ENCODE data around the gene KRTAP10-12.

KRTAP10-12 gene

GRCh38 chr21:44712203-44713028, 15.4 kb downstream of the KRTAP10-12 start:
- H3K4me3 ChIP-seq (ENCODE audit: low read length): no peak overlapping the region

DNA sequence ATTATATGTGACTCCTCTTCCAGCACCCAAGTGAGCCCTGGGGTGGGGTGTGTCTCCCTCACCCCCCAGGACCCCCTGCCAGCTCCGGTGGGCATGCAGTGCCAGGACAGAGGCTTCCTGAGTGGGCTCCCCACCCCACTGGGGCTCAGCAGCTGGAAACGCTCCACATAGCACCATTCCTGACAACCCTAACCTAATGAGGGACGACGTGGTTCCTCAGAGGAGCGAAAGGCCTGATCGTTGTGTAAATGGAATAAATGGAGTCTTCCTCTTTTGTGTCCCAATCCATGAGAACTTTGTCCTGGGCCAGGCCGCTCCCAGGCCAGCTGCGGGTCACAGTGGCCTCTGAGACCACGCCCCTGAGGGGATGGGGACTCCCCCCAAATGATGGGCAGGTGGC, 16.2 kb downstream of the KRTAP10-12 start:
- H3K4me1 ChIP-seq (ENCODE audit: control insufficient read depth, insufficient read depth, low read length): no peaks in the 10 kb centered on the region
- no peak overlapping the region for H3K9ac ChIP-seq (ENCODE audit: low read length)
- no peaks in the 10 kb centered on the region for H3K36me3 ChIP-seq (ENCODE audit: control insufficient read depth, insufficient read depth, low read length)
- H3K27me3 ChIP-seq (ENCODE audit: control insufficient read depth, insufficient read depth, low read length): peaks cover 48% of the 10 kb centered on the region
- H3K27ac ChIP-seq (ENCODE audit: low read depth, low read length): no peak overlapping the region
- no peak overlapping the region for H3K4me3 ChIP-seq (ENCODE audit: low read length)

More at GRCh38 chr21:44712203-44713028, 15.4 kb downstream of the KRTAP10-12 start:
- H3K27ac ChIP-seq (ENCODE audit: low read depth, low read length): no peak overlapping the region
- H3K9ac ChIP-seq (ENCODE audit: low read length): no peak overlapping the region
- no peaks in the 10 kb centered on the region for H3K4me1 ChIP-seq (ENCODE audit: control insufficient read depth, insufficient read depth, low read length)
- peaks cover 50% of the 10 kb centered on the region for H3K27me3 ChIP-seq (ENCODE audit: control insufficient read depth, insufficient read depth, low read length)
- no peaks in the 10 kb centered on the region for H3K36me3 ChIP-seq (ENCODE audit: control insufficient read depth, insufficient read depth, low read length)

GRCh38 chr21:44713846-44714245, 16.9 kb downstream of the KRTAP10-12 start:
- Histone ChIP-seq H3K27ac (ENCODE audit: low read depth, low read length) (no peak overlapping the region), H3K9ac (ENCODE audit: low read length) (no peak overlapping the region), H3K36me3 (ENCODE audit: control insufficient read depth, insufficient read depth, low read length) (no peaks in the 10 kb centered on the region), H3K27me3 (ENCODE audit: control insufficient read depth, insufficient read depth, low read length) (peaks cover 46% of the 10 kb centered on the region), H3K4me1 (ENCODE audit: control insufficient read depth, insufficient read depth, low read length) (no peaks in the 10 kb centered on the region), H3K4me3 (ENCODE audit: low read length) (no peak overlapping the region)

DNA sequence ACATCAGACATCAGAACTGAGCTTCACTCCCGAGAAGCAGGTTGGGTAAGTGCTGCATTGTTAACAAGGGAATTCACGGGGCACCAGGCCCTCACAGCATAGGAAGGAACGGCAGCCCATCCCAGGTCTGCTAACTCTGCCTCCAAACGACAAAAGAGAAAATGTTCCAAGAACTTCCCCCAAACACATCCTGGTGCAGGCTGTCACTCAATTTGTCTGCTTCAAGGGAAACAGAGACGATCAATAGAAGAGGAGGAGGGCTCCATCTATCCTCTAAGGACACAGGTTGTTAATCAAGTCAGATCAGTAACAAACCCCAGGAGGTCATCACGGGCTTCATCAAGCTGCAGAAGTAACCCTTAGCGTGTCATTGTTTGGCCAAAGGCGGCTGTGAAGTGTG, 17.9 kb downstream of the KRTAP10-12 start:
- Histone ChIP-seq H3K4me3 (ENCODE audit: low read length) (no peak overlapping the region), H3K27me3 (ENCODE audit: control insufficient read depth, insufficient read depth, low read length) (peaks cover 38% of the 10 kb centered on the region), H3K4me1 (ENCODE audit: control insufficient read depth, insufficient read depth, low read length) (no peaks in the 10 kb centered on the region), H3K27ac (ENCODE audit: low read depth, low read length) (no peak overlapping the region), H3K36me3 (ENCODE audit: control insufficient read depth, insufficient read depth, low read length) (no peaks in the 10 kb centered on the region), H3K9ac (ENCODE audit: low read length) (no peak overlapping the region)

DNA sequence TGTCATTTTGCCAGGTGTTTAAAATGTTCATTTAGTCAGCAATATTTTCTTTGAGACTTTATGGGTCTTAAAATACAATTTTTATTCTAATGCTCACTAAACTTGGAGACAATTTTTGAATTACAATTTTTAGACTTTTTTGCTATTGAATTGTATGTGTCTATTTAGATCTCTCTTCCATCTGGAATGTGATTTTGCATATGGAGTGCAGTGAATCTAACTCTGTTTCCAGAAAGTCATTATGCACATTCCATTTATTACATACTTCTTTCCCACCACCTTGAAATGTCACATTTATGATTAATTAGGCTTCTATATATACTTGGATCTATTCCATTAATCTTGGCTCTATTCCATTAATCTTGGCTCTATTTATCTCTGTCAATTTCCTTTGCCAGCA, 20.0 kb downstream of the KRTAP10-12 start:
- Histone ChIP-seq H3K36me3 (ENCODE audit: control insufficient read depth, insufficient read depth, low read length) (no peaks in the 10 kb centered on the region), H3K4me1 (ENCODE audit: control insufficient read depth, insufficient read depth, low read length) (no peaks in the 10 kb centered on the region), H3K9ac (ENCODE audit: low read length) (no peak overlapping the region), H3K27me3 (ENCODE audit: control insufficient read depth, insufficient read depth, low read length) (peaks cover 20% of the 10 kb centered on the region), H3K4me3 (ENCODE audit: low read length) (no peak overlapping the region), H3K27ac (ENCODE audit: low read depth, low read length) (no peak overlapping the region)

GRCh38 chr21:44718093-44718492, 21.1 kb downstream of the KRTAP10-12 start:
- Histone ChIP-seq H3K36me3 (ENCODE audit: control insufficient read depth, insufficient read depth, low read length) (no peaks in the 10 kb centered on the region), H3K4me3 (ENCODE audit: low read length) (no peak overlapping the region), H3K27me3 (ENCODE audit: control insufficient read depth, insufficient read depth, low read length) (peaks cover 14% of the 10 kb centered on the region), H3K27ac (ENCODE audit: low read depth, low read length) (no peak overlapping the region), H3K4me1 (ENCODE audit: control insufficient read depth, insufficient read depth, low read length) (no peaks in the 10 kb centered on the region), H3K9ac (ENCODE audit: low read length) (no peak overlapping the region)

DNA sequence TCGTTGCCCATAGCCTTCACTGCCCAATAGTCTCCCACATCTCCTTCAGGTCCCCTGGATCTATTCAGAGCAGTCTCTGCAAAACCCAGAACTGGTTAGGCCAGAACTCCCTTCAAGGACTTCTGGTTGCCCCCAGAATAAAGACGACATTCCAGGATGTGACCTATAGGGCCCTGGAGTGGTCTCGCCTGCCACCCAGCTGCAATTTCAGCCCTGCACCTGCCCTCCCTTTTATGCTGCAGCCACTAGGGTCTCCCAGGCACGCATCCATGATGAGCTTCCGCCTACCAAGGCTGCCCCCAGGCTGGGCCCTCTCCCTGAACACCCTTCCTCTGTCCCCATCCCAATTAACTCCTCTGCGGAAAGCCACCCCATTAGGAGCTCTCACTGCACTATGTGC, 21.6 kb downstream of the KRTAP10-12 start:
- H3K36me3 ChIP-seq (ENCODE audit: control insufficient read depth, insufficient read depth, low read length): no peaks in the 10 kb centered on the region
- H3K27ac ChIP-seq (ENCODE audit: low read depth, low read length): no peak overlapping the region
- H3K9ac ChIP-seq (ENCODE audit: low read length): no peak overlapping the region
- H3K4me3 ChIP-seq (ENCODE audit: low read length): no peak overlapping the region
- H3K4me1 ChIP-seq (ENCODE audit: control insufficient read depth, insufficient read depth, low read length): no peaks in the 10 kb centered on the region
- H3K27me3 ChIP-seq (ENCODE audit: control insufficient read depth, insufficient read depth, low read length): peaks cover 13% of the 10 kb centered on the region

GRCh38 chr21:44720170-44720569, 23.2 kb downstream of the KRTAP10-12 start:
- Histone ChIP-seq H3K36me3 (ENCODE audit: control insufficient read depth, insufficient read depth, low read length) (no peaks in the 10 kb centered on the region), H3K27me3 (ENCODE audit: control insufficient read depth, insufficient read depth, low read length) (peaks cover 10% of the 10 kb centered on the region), H3K4me3 (ENCODE audit: low read length) (no peak overlapping the region), H3K9ac (ENCODE audit: low read length) (no peak overlapping the region), H3K27ac (ENCODE audit: low read depth, low read length) (no peak overlapping the region), H3K4me1 (ENCODE audit: control insufficient read depth, insufficient read depth, low read length) (no peaks in the 10 kb centered on the region)

- Histone ChIP-seq H3K4me1 (ENCODE audit: control insufficient read depth, insufficient read depth, low read length) (no peaks in the 10 kb centered on the region), H3K27me3 (ENCODE audit: control insufficient read depth, insufficient read depth, low read length) (peaks cover 10% of the 10 kb centered on the region), H3K36me3 (ENCODE audit: control insufficient read depth, insufficient read depth, low read length) (no peaks in the 10 kb centered on the region), H3K27ac (ENCODE audit: low read depth, low read length) (no peak overlapping the region), H3K9ac (ENCODE audit: low read length) (no peak overlapping the region), H3K4me3 (ENCODE audit: low read length) (no peak overlapping the region)
These were observed 25.8 kb downstream of the KRTAP10-12 start for GRCh38 chr21:44722731-44723130.

DNA sequence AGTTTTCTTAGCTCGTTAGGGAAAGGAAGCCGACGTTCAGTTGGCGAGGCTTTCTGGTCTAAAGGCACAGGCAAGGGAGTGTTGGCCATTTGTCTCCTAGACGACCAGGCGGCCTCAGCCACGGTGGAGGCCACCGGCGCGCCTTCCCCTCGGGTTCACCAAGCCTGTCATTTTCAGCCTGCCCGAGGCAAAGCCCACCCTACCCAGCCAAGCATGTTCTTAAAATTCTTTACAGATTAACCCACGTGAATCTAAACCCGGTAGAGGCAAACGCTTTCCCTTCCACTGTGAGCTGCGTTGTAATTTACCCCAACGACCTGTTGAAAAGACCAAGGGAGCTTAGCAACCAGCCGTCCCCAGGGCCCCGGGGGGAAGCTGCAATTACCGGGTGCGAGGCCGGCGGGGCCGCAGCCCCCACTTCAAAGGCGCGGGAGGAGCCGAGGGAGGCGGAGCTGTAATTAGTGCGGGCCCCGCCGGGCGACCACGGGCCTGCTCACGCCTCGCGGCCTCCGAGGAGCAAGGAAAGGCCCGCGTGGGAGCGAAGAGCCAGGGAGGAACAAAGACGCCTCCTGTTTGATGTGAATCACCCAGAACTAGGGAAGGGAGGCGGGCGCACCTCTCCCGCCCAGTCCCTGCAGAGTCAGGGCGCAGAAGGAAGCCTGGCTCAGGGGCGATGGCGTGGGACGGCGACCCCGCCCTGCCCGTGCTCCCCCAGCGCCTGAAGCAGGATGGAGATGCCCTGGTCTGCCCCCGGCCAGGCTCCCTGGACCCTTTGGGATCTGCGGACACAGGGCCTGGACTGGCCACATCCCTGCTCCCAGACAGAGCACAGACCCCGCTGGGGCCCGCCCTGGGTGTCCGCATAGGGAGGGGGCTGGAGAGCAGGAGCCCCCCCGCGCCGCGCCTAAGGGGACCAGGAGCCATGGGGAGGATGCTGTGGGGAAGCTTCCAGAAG, 26.5 kb downstream of the KRTAP10-12 start:
- H3K4me3 ChIP-seq (ENCODE audit: low read length): no peak overlapping the region
- H3K36me3 ChIP-seq (ENCODE audit: control insufficient read depth, insufficient read depth, low read length): no peaks in the 10 kb centered on the region
- H3K27ac ChIP-seq (ENCODE audit: low read depth, low read length): no peak overlapping the region
- peaks cover 8% of the 10 kb centered on the region for H3K27me3 ChIP-seq (ENCODE audit: control insufficient read depth, insufficient read depth, low read length)
- H3K4me1 ChIP-seq (ENCODE audit: control insufficient read depth, insufficient read depth, low read length): no peaks in the 10 kb centered on the region
- H3K9ac ChIP-seq (ENCODE audit: low read length): no peak overlapping the region

DNA sequence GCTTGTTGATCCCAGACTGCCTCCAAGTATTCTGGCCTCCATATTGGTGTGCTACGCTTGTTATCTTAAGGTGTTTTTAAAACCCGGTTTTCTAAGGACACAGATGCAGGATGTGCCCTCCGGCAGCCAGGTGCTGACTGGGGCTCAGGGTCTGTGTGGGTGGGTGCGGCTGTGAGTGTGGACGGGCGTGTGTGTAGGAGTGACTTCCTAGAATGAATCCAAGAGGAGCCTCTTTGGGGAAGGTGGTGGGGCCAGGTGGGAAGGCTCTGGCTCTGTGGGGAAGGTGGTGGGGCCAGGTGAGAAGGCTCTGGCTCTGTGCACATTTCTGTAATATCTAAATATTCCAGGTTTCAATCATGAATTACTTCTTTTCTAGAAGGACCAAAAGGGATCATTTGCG, 27.2 kb downstream of the KRTAP10-12 start:
- H3K36me3 ChIP-seq (ENCODE audit: control insufficient read depth, insufficient read depth, low read length): no peaks in the 10 kb centered on the region
- H3K27ac ChIP-seq (ENCODE audit: low read depth, low read length): no peak overlapping the region
- H3K4me3 ChIP-seq (ENCODE audit: low read length): no peak overlapping the region
- H3K9ac ChIP-seq (ENCODE audit: low read length): no peak overlapping the region
- peaks cover 4% of the 10 kb centered on the region for H3K27me3 ChIP-seq (ENCODE audit: control insufficient read depth, insufficient read depth, low read length)
- H3K4me1 ChIP-seq (ENCODE audit: control insufficient read depth, insufficient read depth, low read length): no peaks in the 10 kb centered on the region

DNA sequence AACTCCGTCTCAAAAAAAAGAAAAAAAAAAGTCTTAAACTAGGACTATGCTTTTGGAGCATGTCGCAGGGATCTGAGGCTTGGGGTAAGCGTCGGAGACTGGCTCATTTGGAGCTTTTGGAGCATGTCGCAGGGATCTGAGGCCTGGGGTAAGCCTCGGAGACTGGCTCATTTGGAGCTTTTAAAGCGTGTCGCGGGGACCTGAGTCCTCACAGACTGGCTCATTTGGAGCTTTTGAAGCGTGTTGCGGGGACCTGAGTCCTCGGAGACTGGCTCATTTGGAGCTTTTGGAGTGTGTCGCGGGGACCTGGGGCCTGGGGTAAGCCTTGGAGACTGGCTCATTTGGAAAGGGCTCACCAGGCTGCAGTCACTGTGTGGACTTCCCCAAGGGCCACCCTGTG, 28.0 kb downstream of the KRTAP10-12 start:
- Histone ChIP-seq H3K4me1 (ENCODE audit: control insufficient read depth, insufficient read depth, low read length) (no peaks in the 10 kb centered on the region), H3K4me3 (ENCODE audit: low read length) (no peak overlapping the region), H3K9ac (ENCODE audit: low read length) (no peak overlapping the region), H3K27ac (ENCODE audit: low read depth, low read length) (no peak overlapping the region), H3K36me3 (ENCODE audit: control insufficient read depth, insufficient read depth, low read length) (no peaks in the 10 kb centered on the region), H3K27me3 (ENCODE audit: control insufficient read depth, insufficient read depth, low read length) (peaks cover 4% of the 10 kb centered on the region)
